H1 (cell line): ENCODE results near the gene MRPS18B. TPM values are rescaled to one million over a fixed set of nuclear protein-coding genes. Genes with fewer than 3 reads are reported as not detected.

Source experiments
- ASH2L ChIP-seq: fragments of 200-600, 300-600 bp; sonication (generic); IDR thresholded peaks from one replicate; pipeline ENCODE4 v1.7.1; 2017; ENCODE audit warnings: low read length
- BACH1 ChIP-seq: IDR thresholded peaks from 2 replicates; pipeline ENCODE4 v1.6.1; 2012; ENCODE audit warnings: low read length, improper control_type of control experiment
- CBX5 ChIP-seq: fragments of 300-800, 300-1000 bp; sonication (generic); IDR thresholded peaks from 2 replicates; pipeline ENCODE4 v1.7.1; 2016; ENCODE audit warnings: antibody characterized with exemption, low read length, low read depth
- CHD1 ChIP-seq: IDR thresholded peaks from 2 replicates; pipeline ENCODE4 v1.6.1; 2012; ENCODE audit warnings: low read depth, low read length, improper control_type of control experiment
- CHD2 ChIP-seq: IDR thresholded peaks from 2 replicates; pipeline ENCODE4 v1.6.1; 2012; ENCODE audit warnings: low read length, improper control_type of control experiment
- EGR1 ChIP-seq: IDR thresholded peaks from 2 replicates; pipeline ENCODE4 v1.6.1; 2011; ENCODE audit warnings: low read depth, low read length, borderline replicate concordance
- FOSL1 ChIP-seq: IDR thresholded peaks from 2 replicates; pipeline ENCODE4 v1.6.1; 2011; ENCODE audit warnings: mild to moderate bottlenecking, low read depth, low read length, moderate library complexity; ENCODE audit not compliant: insufficient read depth
- HDAC2 ChIP-seq, 2 experiments: fragments of 300-600 bp in 1 of 2; sonication (generic) in 1 of 2; IDR thresholded peaks; 2 replicates each; pipeline ENCODE4 v1.6.1; 2011 to 2012; ENCODE audit warnings: low read depth in 2 of 2, low read length in 2 of 2, mild to moderate bottlenecking in 2 of 2, moderate library complexity in 2 of 2, borderline replicate concordance in 1 of 2, inconsistent platforms in 1 of 2
- JUN ChIP-seq: IDR thresholded peaks from 2 replicates; pipeline ENCODE4 v1.6.1; 2011; ENCODE audit warnings: low read depth, mild to moderate bottlenecking, improper control_type of control experiment, low read length
- KDM1A ChIP-seq: fragments of 200-600, 300-600 bp; sonication (generic); IDR thresholded peaks from 2 replicates; pipeline ENCODE4 v1.7.1; 2016; ENCODE audit warnings: mild to moderate bottlenecking, low read length, borderline replicate concordance
- KDM5A ChIP-seq: fragments of 200-600 bp; IDR thresholded peaks from 2 replicates; pipeline ENCODE4 v1.7.1; 2012; ENCODE audit warnings: mild to moderate bottlenecking, low read length, inconsistent platforms, mixed read lengths
- NANOG ChIP-seq: IDR thresholded peaks from 2 replicates; pipeline ENCODE4 v1.6.1; 2011; ENCODE audit warnings: low read length, low read depth, mild to moderate bottlenecking, inconsistent platforms; ENCODE audit not compliant: insufficient read depth, poor library complexity, severe bottlenecking
- POU5F1 ChIP-seq: IDR thresholded peaks from 2 replicates; pipeline ENCODE4 v1.6.1; 2011; ENCODE audit warnings: low read depth, mild to moderate bottlenecking, low read length, moderate library complexity
- RBBP5 ChIP-seq: IDR thresholded peaks from 2 replicates; pipeline ENCODE4 v1.7.1; 2012; ENCODE audit warnings: low read depth, mild to moderate bottlenecking, inconsistent platforms, low read length, moderate library complexity, borderline replicate concordance
- RNF2 ChIP-seq: fragments of 200-900, 300-1000 bp; sonication (generic); IDR thresholded peaks from 2 replicates; pipeline ENCODE4 v1.7.1; 2016; ENCODE audit warnings: borderline replicate concordance, low read depth, mild to moderate bottlenecking, antibody characterized with exemption, low read length; ENCODE audit not compliant: poor library complexity, severe bottlenecking; ENCODE audit errors: missing control alignments
- SIX5 ChIP-seq: IDR thresholded peaks from 2 replicates; pipeline ENCODE4 v1.6.1; 2011; ENCODE audit warnings: mild to moderate bottlenecking, low read depth, low read length
- SRF ChIP-seq: IDR thresholded peaks from 2 replicates; pipeline ENCODE4 v1.6.1; 2011; ENCODE audit warnings: mild to moderate bottlenecking, low read depth, low read length, moderate library complexity
- SUZ12 ChIP-seq: fragments of 200-600 bp; sonication (generic); IDR thresholded peaks from 2 replicates; pipeline ENCODE4 v1.6.1; 2012; ENCODE audit warnings: mild to moderate bottlenecking, inconsistent platforms, low read length, moderate library complexity, mixed read lengths
- TAF7 ChIP-seq: optimal IDR thresholded peaks from 2 replicates; pipeline ENCODE3; 2011; ENCODE audit warnings: low read depth, mild to moderate bottlenecking, inconsistent platforms, low read length, moderate library complexity, borderline replicate concordance
- YY1 ChIP-seq: IDR thresholded peaks from 2 replicates; pipeline ENCODE4 v1.6.1; 2011; ENCODE audit warnings: low read depth, mild to moderate bottlenecking, low read length
- polyA plus RNA-seq, 7 experiments: library from polyadenylated mRNA; depleted of rRNA in 3 of 7; stranded (reverse) in 5 of 7; unstranded in 2 of 7; fragments of >200 nt in 5 of 7; fragments of 200-250 nt in 2 of 7; gene quantifications; 1 replicate in 5 of 7; 2 replicates in 1 of 7; 4 replicates in 1 of 7; pipeline versions ENCODE4 v1.2.1 to v1.2.3, GENCODE V29; 2011 to 2013; ENCODE audit warnings: missing spikeins in 2 of 7, mixed read lengths in 2 of 7
- total RNA-seq: library from RNA; stranded (reverse); fragmentation: NEBNext Ultra II Directional; extraction: Animal tissue kit (Norgen Biotek cat#: 25700); gene quantifications from 2 replicates; pipeline ENCODE4 v1.2.1, GENCODE V29; 2021
- TF ChIP-seq, protein P1 (sequence below): IDR thresholded peaks from 2 replicates; pipeline ENCODE4 v1.6.1; 2012; ENCODE audit warnings: inconsistent platforms
- TF ChIP-seq, protein P2 (sequence below): IDR thresholded peaks from 2 replicates; pipeline ENCODE4 v1.6.1; 2011; ENCODE audit warnings: low read length, improper control_type of control experiment

Gene MRPS18B
- total and polyA plus RNA-seq, 2 of the 8 experiments (the other 6 are each of a cell fraction or from before 2014, with no cell fraction given), result 57.8 to 83.3 TPM

GRCh38 chr6:30571075-30571761 lies 46.4 kb upstream of the MRPS18B start, which contains the start of gene ABCF1 (continued):
- TF ChIP-seq EGR1 (peak; percentile 60; the same call in 1 of the 2 replicates), FOSL1 (no peak), ASH2L (peak; percentile 90), CHD2 (peak; percentile 56), HDAC2 (IDR thresholded peaks at IDR 0.05; ENCODE audit: borderline replicate concordance in 1 of 2, low read depth in 2 of 2, low read length in 2 of 2) (no peak), RBBP5 (no peak), SUZ12 (no peak), JUN (no peak), RNF2 (no peak), BACH1 (peak; percentile 26; the same call in 1 of the 2 replicates), YY1 (no peak; the same call in 1 of the 2 replicates), KDM5A (0 out of 2 replicates have a peak, but pooled peaks have one; percentile 19), SIX5 (no peak), TAF7 (peak; percentile 68), CHD1 (no peak), KDM1A (no peak), NANOG (no peak), CBX5 (no peak), SRF (no peak), POU5F1 (no peak)
- TF ChIP-seq, protein P1, sequence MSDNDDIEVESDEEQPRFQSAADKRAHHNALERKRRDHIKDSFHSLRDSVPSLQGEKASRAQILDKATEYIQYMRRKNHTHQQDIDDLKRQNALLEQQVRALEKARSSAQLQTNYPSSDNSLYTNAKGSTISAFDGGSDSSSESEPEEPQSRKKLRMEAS, result peak; percentile 95
- TF ChIP-seq, protein P2, sequence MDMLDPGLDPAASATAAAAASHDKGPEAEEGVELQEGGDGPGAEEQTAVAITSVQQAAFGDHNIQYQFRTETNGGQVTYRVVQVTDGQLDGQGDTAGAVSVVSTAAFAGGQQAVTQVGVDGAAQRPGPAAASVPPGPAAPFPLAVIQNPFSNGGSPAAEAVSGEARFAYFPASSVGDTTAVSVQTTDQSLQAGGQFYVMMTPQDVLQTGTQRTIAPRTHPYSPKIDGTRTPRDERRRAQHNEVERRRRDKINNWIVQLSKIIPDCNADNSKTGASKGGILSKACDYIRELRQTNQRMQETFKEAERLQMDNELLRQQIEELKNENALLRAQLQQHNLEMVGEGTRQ, result peak; percentile 54
